ENCODE measurements around the gene IDH2. TPM values are rescaled to one million over a fixed set of nuclear protein-coding genes. Genes with fewer than 3 reads are reported as not detected.
A peak's percentile ranks its signal among the peaks of the same experiment; 100 is the strongest.

Gene IDH2
- polyA plus RNA-seq, 1 donor (not counting 4 experiments of a cell fraction or from before 2014, with no cell fraction given), result 27.9 TPM

- Histone ChIP-seq H3K4me2 (ENCODE audit: control insufficient read depth, extremely low read depth, insufficient read depth, low read depth, low read length) (no peak overlapping the region), H3K4me1 (ENCODE audit: control insufficient read depth, extremely low read depth, insufficient read depth, low read length) (peaks cover 34% of the 10 kb centered on the region), H3K27me3 (ENCODE audit: control insufficient read depth, extremely low read depth, insufficient read depth, low read length) (no peaks in the 10 kb centered on the region), H2AFZ (ENCODE audit: control insufficient read depth, low read length) (no peak overlapping the region), H3K9me1 (ENCODE audit: control insufficient read depth, extremely low read depth, insufficient read depth, low read length) (no peaks in the 10 kb centered on the region), H3K9me3 (ENCODE audit: control insufficient read depth, low read depth, low read length) (no peaks in the 10 kb centered on the region), H3K79me2 (ENCODE audit: control insufficient read depth, insufficient read depth, low read length) (no peaks in the 10 kb centered on the region), H3K36me3 (ENCODE audit: control insufficient read depth in 2 of 2, extremely low read depth in 1 of 2, insufficient read depth in 2 of 2, low read length in 2 of 2) (peaks cover 0 to 5% of the 10 kb centered on the region in 2 experiments), H3K27ac (ENCODE audit: control insufficient read depth, insufficient read depth, low read length) (no peak overlapping the region), H3K4me3 (ENCODE audit: control insufficient read depth in 2 of 3, extremely low read depth in 1 of 3, insufficient read depth in 2 of 3, low read depth in 1 of 3, low read length in 3 of 3) (no peak overlapping the region), H3K9ac (ENCODE audit: control insufficient read depth, extremely low read depth, insufficient read depth, low read length) (no peak overlapping the region), H4K20me1 (ENCODE audit: control insufficient read depth, extremely low read depth, insufficient read depth, low read length) (no peaks in the 10 kb centered on the region)
- no peak for FAIRE-seq
- TF ChIP-seq CTCF (optimal IDR thresholded peaks at IDR 0.05 in 1 of 3, IDR thresholded peaks at IDR 0.05 in 1 of 3, conservative IDR thresholded peaks at IDR 0.05 in 1 of 3; ENCODE audit: extremely low read depth in 1 of 3, insufficient read depth in 2 of 3, low read length in 3 of 3) (no peak), EZH2 (IDR thresholded peaks at IDR 0.05; ENCODE audit: low read length) (no peak)
- dilution Hi-C loops (cut with MboI; ENCODE audit: extremely low pct_ligation_motif_present, low sequenced_read_pairs), result no loop called here
- no peak for DNase-seq (ENCODE audit: low read depth, low spot score)
Measured at GRCh38 chr15:90063770-90064247, 38.5 kb downstream of the IDH2 start.

- dilution Hi-C loops (cut with MboI; ENCODE audit: extremely low pct_ligation_motif_present, low sequenced_read_pairs), result no loop called here
- Histone ChIP-seq H3K4me3 (ENCODE audit: control insufficient read depth in 2 of 3, extremely low read depth in 1 of 3, insufficient read depth in 2 of 3, low read depth in 1 of 3, low read length in 3 of 3) (no peak overlapping the region), H3K79me2 (ENCODE audit: control insufficient read depth, insufficient read depth, low read length) (no peaks in the 10 kb centered on the region), H3K27me3 (ENCODE audit: control insufficient read depth, extremely low read depth, insufficient read depth, low read length) (no peaks in the 10 kb centered on the region), H3K4me2 (ENCODE audit: control insufficient read depth, extremely low read depth, insufficient read depth, low read depth, low read length) (peak overlapping the region; percentile 92), H3K36me3 (ENCODE audit: control insufficient read depth in 2 of 2, extremely low read depth in 1 of 2, insufficient read depth in 2 of 2, low read length in 2 of 2) (peaks cover 0 to 5% of the 10 kb centered on the region in 2 experiments), H3K27ac (ENCODE audit: control insufficient read depth, insufficient read depth, low read length) (peak overlapping the region; percentile 92), H4K20me1 (ENCODE audit: control insufficient read depth, extremely low read depth, insufficient read depth, low read length) (no peaks in the 10 kb centered on the region), H3K9me3 (ENCODE audit: control insufficient read depth, low read depth, low read length) (no peaks in the 10 kb centered on the region), H3K9ac (ENCODE audit: control insufficient read depth, extremely low read depth, insufficient read depth, low read length) (peak overlapping the region; percentile 87), H2AFZ (ENCODE audit: control insufficient read depth, low read length) (peak overlapping the region; percentile 78), H3K4me1 (ENCODE audit: control insufficient read depth, extremely low read depth, insufficient read depth, low read length) (peaks cover 34% of the 10 kb centered on the region), H3K9me1 (ENCODE audit: control insufficient read depth, extremely low read depth, insufficient read depth, low read length) (no peaks in the 10 kb centered on the region)
- DNase-seq (ENCODE audit: low read depth, low spot score) (no peak), FAIRE-seq (no peak)
- TF ChIP-seq EZH2 (IDR thresholded peaks at IDR 0.05; ENCODE audit: low read length) (no peak), CTCF (optimal IDR thresholded peaks at IDR 0.05 in 1 of 3, IDR thresholded peaks at IDR 0.05 in 1 of 3, conservative IDR thresholded peaks at IDR 0.05 in 1 of 3; ENCODE audit: extremely low read depth in 1 of 3, insufficient read depth in 2 of 3, low read length in 3 of 3) (no peak)
Measured at GRCh38 chr15:90062973-90063769, 39.1 kb downstream of the IDH2 start.
